Body of pancreas (tissue), 4 donors: ENCODE measurements around the gene RNF166.

Experiments used
- CTCF ChIP-seq, 7 experiments: fragments of 450-650 bp in 4 of 7; fragments of 200-600 bp in 3 of 7; sonication (generic) in 3 of 7; IDR thresholded peaks; one replicate each; pipeline ENCODE4 v1.5.1; 2016 to 2019; ENCODE audit warnings: antibody characterized with exemption in 7 of 7
- POLR2A ChIP-seq, 3 donors: fragments of 450-650 bp; IDR thresholded peaks; one replicate each; pipeline ENCODE4 v1.6.1; 2016; ENCODE audit warnings: antibody characterized with exemption in 3 of 3, mild to moderate bottlenecking in 2 of 3

GRCh38 chr16:88656291-88656980 is 49.8 kb downstream of the RNF166 start:
- TF ChIP-seq CTCF (IDR thresholded peaks at IDR 0.05) (no peak), POLR2A (IDR thresholded peaks at IDR 0.05) (no peak)
